ENCODE data around the gene DNAH2. TPM values are rescaled to one million over a fixed set of nuclear protein-coding genes. Genes with fewer than 3 reads are reported as not detected.
A peak's percentile ranks its signal among the peaks of the same experiment; 100 is the strongest.

The DNAH2 gene
- total and polyA plus RNA-seq, 9 of the 15 experiments (the other 6 are each of a cell fraction or from before 2014, with no cell fraction given) = 0.03 TPM; not detected in 8

DNA sequence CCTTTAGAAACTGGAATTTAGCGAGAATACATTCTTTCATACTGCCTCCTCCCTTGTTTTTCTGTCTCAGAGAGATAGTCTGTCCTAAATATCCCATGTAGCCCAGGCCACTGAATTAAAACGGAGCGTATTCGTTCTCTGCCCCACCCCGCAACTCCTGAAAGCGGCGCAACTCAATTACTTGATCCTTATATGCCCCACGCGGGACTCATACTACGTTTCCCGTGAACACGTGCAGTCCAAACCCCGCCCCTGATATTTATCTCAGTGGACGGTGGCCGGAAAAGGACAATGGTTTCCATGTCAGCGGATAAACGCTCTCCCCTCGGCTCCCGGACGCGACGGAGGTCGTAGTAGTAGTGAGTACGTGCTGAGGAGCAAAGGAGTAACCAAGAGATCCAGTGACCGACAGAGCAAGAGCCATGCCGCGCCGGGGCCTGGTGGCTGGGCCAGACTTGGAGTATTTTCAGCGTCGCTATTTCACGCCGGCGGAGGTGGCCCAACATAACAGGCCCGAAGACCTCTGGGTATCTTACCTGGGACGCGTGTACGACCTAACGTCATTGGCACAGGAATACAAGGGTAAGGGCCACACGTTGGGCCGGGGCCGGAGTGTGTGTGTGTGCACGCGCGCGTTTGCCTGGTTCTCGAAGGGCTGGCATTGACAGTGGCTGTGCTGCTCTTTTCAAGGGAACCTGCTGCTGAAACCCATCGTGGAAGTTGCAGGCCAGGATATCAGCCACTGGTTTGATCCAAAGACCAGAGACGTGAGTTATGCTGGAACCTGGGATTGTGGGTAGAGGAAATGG is 140.4 kb downstream of the DNAH2 start, which contains the start of gene CYB5D1 (continued):
- TF ChIP-seq CTCFL (IDR thresholded peaks at IDR 0.05; ENCODE audit: borderline replicate concordance, insufficient read depth, low read depth, low read length, poor library complexity, severe bottlenecking) = no peak
- TF ChIP-seq, protein P1, sequence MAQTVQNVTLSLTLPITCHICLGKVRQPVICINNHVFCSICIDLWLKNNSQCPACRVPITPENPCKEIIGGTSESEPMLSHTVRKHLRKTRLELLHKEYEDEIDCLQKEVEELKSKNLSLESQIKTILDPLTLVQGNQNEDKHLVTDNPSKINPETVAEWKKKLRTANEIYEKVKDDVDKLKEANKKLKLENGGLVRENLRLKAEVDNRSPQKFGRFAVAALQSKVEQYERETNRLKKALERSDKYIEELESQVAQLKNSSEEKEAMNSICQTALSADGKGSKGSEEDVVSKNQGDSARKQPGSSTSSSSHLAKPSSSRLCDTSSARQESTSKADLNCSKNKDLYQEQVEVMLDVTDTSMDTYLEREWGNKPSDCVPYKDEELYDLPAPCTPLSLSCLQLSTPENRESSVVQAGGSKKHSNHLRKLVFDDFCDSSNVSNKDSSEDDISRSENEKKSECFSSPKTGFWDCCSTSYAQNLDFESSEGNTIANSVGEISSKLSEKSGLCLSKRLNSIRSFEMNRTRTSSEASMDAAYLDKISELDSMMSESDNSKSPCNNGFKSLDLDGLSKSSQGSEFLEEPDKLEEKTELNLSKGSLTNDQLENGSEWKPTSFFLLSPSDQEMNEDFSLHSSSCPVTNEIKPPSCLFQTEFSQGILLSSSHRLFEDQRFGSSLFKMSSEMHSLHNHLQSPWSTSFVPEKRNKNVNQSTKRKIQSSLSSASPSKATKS (CRISPR knock-in tag; IDR thresholded peaks at IDR 0.05) = no peak
- no peak; the same call in 1 of the 2 replicates for TF ChIP-seq ETV1 (tag; conservative IDR thresholded peaks at IDR 0.05; ENCODE audit: low read depth)
- peak; percentile 51 to 68; a peak in 2 of 4 replicates for TF ChIP-seq FOXK2 (conservative IDR thresholded peaks at IDR 0.05 in 1 of 2, IDR thresholded peaks at IDR 0.05 in 1 of 2; ENCODE audit: low read depth in 2 of 2)
- TF ChIP-seq GTF3C2 (IDR thresholded peaks at IDR 0.05; ENCODE audit: borderline replicate concordance, extremely low read depth, insufficient read length) = no peak
- TF ChIP-seq ZNF395 (CRISPR knock-in tag; IDR thresholded peaks at IDR 0.05) = peak; percentile 49; the same call in 1 of the 2 replicates
- TF ChIP-seq GABPB1 (CRISPR knock-in tag; IDR thresholded peaks at IDR 0.05) = no peak
- peak; percentile 28; the same call in 1 of the 2 replicates for TF ChIP-seq PML (IDR thresholded peaks at IDR 0.05; ENCODE audit: low read length)
- TF ChIP-seq, protein P2, sequence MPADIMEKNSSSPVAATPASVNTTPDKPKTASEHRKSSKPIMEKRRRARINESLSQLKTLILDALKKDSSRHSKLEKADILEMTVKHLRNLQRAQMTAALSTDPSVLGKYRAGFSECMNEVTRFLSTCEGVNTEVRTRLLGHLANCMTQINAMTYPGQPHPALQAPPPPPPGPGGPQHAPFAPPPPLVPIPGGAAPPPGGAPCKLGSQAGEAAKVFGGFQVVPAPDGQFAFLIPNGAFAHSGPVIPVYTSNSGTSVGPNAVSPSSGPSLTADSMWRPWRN (IDR thresholded peaks at IDR 0.05; ENCODE audit: low read depth) = no peak
- TF ChIP-seq FOXJ3 (CRISPR knock-in tag; IDR thresholded peaks at IDR 0.05) = 0 out of 2 replicates have a peak, but pooled peaks have one; percentile 4
- TF ChIP-seq, protein P3, sequence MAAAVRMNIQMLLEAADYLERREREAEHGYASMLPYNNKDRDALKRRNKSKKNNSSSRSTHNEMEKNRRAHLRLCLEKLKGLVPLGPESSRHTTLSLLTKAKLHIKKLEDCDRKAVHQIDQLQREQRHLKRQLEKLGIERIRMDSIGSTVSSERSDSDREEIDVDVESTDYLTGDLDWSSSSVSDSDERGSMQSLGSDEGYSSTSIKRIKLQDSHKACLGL (CRISPR knock-in tag; IDR thresholded peaks at IDR 0.05; ENCODE audit: borderline replicate concordance, poor library complexity, severe bottlenecking) = no peak
- no peak for TF ChIP-seq FOS (IDR thresholded peaks at IDR 0.05; ENCODE audit: extremely low read depth, insufficient read length)
- TF ChIP-seq, protein P4, sequence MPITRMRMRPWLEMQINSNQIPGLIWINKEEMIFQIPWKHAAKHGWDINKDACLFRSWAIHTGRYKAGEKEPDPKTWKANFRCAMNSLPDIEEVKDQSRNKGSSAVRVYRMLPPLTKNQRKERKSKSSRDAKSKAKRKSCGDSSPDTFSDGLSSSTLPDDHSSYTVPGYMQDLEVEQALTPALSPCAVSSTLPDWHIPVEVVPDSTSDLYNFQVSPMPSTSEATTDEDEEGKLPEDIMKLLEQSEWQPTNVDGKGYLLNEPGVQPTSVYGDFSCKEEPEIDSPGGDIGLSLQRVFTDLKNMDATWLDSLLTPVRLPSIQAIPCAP (CRISPR knock-in tag; IDR thresholded peaks at IDR 0.05; ENCODE audit: borderline replicate concordance) = no peak
- no peak for TF ChIP-seq HDAC6 (IDR thresholded peaks at IDR 0.05; ENCODE audit: low read depth, low read length)

Measured in K562 (cell line).